HG03139 (cell line): Measurements from ENCODE around the gene ULBP3.
"Not testable (repeated sequence)": the region's sequence is repeated elsewhere in the genome, so short reads cannot be mapped to it uniquely, and the experiment has no call there.

Experiments
- ATAC-seq: cut with Tn5 transposase; IDR thresholded peaks from one replicate; pipeline ENCODE4 v1.9.1; 2021; ENCODE audit not compliant: unreplicated experiment

The ULBP3 gene

GRCh38 chr6:150043501-150044412 lies 25.2 kb downstream of the ULBP3 start:
- ATAC-seq = no peak

GRCh38 chr6:150043096-150043495 lies 25.8 kb downstream of the ULBP3 start:
- ATAC-seq = no peak

GRCh38 chr6:150038202-150039062 lies 30.5 kb downstream of the ULBP3 start:
- no peak for ATAC-seq

DNA sequence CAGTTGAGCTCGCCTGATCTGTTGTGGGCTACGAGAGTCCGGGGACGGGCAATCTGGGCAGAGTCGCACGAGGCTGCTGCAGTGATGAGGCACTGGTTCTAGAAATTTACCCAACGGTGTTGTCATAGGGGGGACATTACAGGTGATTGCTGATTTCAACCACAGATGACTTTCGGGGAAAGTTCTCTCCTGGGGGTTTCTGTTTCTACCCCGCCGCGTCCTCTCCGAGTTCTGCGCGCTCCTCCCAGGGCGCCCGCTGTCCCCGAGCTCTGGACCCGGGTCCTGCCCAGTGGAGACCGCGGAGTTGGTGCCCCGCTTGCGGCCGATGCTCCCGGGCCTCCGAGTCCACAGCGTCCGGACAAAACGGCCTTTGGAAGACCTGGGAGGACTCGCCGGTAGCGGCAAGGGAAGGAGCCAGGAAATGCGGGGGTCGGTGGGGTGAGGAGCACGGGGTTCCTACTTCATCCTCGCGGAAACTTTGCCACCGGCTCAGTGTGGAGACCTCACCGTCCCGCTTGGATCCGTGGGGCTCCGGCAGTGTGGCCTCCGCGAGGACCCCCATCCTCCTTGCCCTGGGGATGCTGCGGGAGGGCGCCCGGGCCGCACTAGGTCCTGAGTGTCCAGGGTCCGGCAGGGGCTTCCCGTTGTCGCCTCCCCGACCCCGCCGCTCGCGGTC lies 31.3 kb downstream of the ULBP3 start:
- no peak for ATAC-seq

GRCh38 chr6:150036081-150036480 lies 32.8 kb downstream of the ULBP3 start:
- no peak for ATAC-seq

DNA sequence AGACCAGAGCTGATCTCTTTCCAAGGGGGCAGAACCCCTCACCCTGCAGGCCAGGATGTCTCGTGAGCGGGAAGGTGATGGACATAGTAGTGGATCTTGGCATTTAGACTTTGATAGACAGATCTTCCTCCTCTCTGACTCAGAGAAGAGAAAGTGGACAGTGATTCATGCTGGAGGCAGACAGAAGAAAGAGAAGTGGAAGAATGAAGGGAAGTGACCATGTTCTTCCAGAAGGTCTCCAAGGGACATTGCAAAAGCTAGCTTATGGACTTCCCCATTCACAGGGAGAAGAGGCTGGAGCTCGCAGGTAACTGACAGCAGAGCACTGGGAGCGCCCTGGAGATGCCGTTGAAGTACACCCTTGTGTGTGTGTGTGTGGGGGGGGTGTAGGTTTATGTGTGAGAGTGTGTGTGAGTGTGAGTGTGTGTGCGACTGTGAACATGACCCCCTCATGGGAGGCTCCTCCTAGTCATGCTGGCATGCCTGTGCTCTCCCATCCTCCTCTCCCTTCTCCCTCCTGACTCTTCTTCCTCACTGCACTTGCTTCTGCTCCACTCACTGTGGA lies 35.6 kb downstream of the ULBP3 start:
- ATAC-seq = no peak

GRCh38 chr6:150032598-150032997 lies 36.3 kb downstream of the ULBP3 start:
- no peak for ATAC-seq

DNA sequence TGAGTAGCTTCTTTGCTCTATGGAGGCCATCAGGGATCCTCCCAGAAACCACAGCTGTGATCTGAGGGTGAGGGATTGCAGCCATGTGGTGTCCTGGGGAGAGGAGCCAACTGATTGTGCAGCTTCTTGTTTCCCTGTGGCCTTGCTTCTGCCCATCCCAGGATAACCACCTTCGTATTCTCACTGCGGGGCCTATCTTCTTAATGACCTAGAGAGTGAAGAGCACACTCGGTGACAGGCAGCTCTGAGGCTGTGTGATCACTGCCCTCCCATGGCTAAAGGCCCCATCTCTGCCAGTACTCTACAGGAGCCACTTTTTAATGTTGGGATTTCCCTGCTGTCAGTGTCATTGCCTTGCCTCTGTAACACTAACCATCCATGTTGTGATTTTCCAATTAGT lies 38.3 kb downstream of the ULBP3 start:
- no peak for ATAC-seq

DNA sequence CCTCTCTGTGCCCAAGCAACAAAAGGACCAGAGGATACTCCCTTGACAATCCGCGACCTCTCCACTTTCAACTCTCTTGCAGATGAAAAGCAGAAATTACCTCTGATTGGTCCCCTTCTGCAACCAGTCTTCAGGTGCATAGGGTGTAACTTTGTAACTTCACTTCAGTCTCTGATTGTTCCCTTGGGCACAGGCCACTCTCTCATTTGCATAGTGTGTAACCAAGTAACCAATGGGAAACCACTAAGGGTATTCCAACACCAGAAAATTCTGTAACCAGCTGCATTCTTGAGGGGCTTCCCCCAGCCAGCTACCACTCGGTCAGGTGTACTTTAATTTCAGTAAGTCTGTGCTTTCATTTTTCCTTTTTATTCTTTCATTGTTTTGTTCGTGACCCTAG lies 39.2 kb downstream of the ULBP3 start:
- no peak for ATAC-seq

- no peak for ATAC-seq
These were observed 39.6 kb downstream of the ULBP3 start for GRCh38 chr6:150029276-150029675.

GRCh38 chr6:150028799-150029198 lies 40.1 kb downstream of the ULBP3 start:
- ATAC-seq = no peak

DNA sequence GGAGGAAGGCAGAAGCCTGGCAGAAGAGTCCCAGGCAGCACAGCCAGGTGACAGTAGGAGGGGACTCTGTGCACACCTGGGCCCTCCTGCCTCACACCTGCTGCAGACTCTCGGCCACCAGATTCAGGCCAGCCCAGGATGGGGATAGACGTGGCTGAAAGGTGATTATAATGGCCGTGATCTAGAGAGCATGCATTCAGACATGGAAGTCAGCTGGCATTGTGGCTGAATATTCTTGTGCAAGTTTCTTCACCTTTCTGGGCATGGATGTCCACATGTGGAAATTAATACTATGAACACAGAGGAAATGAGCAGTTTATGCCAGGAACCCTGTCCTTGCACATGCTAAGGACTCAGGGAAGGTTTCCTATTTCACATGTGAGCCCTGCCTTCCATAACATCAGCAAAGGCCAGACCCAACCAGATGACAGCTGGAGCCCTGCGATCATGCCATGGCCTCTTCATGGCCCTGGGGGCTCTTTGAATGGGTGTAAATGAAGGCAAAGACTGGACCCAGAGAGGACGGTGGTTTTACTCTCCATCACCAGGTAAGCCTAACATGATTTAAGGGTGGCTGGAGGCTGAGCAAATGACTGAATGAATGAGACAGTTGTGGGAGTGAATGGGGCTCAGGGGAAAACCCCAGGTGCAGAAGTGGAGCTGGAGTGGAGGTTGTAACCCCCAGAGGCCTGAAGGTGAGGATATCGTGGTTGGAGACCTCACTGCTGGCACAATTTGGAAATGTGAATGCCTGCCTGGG lies 40.9 kb downstream of the ULBP3 start:
- no peak for ATAC-seq

DNA sequence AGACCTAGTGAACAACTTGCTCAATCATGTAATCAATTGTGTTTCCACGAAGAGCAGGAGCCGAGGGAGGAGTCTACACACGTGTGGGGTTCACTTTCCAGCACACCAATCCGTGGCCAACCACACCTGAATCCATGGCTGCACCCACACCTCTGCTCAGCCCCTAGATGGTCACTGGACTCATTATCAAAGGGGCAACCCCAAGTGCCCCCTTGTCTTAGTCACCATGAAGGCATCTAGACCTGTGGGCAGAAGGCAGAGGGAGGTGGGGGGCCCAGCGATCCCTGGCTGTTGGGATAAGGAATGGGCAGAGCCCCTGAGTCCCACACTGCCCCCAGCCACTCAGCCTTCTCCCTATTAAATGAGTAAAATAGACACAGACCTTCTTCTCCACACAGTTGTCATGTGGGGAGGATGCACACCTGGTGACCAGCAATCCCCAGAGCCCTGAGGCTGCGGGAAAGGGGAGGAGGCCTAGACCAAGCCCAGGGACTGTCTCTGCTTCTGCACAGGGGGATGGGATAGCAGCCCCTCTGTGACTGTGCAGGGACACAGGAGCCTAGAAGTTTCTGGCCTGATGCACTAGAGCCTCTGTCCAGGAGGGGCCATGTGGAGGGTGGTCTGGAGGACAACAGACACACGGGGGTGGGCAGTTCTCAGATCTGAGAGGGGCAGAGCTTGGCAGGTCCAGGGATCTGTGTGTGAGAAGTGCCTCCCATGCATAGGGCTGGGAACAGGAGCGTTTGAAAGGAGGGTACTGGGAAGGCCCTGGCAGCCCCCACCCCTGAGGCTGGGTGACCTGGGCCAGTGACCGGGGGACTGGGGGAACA lies 41.7 kb downstream of the ULBP3 start:
- ATAC-seq = no peak

- no peak for ATAC-seq
These were observed 43.6 kb downstream of the ULBP3 start, which contains the start of gene RAET1L for GRCh38 chr6:150025201-150025917. RAET1L (minus strand) TSS chr6:150025532; CDS start chr6:150025471, 61 bp downstream.

- no peak for ATAC-seq
These were observed 44.2 kb downstream of the ULBP3 start for GRCh38 chr6:150024646-150025155.

DNA sequence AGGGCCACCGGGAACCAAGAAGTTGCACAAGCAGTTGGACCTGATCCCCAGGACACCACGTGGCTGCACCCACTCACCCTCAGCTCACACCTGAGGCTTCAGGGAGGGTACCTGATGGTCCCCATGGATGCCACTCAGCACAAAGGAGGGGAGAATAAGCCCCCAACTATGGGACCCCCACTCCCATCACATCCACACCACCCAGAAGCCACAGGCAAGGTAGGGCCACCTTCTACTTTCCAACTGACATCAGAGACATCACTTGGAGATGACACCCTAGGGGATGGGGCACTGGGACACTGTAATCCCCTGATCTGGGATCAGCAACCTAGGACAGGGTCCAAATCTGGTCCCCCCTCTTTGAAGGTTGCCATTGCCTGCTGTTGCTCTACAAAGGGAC lies 44.9 kb downstream of the ULBP3 start:
- not testable (repeated sequence) for ATAC-seq

DNA sequence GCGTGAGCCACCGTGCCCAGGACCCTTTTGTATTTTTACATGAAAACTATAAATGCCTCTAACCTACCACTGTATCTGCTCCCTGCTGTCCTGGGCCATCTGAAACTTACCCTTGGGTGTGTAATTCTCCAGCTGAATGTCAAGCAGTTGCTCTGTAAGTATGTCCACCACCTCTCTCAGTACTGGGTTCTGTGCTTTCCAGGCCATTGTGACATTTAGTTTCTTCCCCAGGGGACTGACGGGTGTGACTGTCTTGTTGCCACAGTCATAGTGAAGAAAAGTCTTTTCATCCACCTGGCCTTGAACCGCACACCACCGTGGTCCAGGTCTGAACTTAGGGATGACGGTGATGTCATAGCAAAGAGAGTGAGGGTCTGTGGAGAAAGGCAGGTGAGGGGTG lies 47.1 kb downstream of the ULBP3 start:
- ATAC-seq = not testable (repeated sequence)

DNA sequence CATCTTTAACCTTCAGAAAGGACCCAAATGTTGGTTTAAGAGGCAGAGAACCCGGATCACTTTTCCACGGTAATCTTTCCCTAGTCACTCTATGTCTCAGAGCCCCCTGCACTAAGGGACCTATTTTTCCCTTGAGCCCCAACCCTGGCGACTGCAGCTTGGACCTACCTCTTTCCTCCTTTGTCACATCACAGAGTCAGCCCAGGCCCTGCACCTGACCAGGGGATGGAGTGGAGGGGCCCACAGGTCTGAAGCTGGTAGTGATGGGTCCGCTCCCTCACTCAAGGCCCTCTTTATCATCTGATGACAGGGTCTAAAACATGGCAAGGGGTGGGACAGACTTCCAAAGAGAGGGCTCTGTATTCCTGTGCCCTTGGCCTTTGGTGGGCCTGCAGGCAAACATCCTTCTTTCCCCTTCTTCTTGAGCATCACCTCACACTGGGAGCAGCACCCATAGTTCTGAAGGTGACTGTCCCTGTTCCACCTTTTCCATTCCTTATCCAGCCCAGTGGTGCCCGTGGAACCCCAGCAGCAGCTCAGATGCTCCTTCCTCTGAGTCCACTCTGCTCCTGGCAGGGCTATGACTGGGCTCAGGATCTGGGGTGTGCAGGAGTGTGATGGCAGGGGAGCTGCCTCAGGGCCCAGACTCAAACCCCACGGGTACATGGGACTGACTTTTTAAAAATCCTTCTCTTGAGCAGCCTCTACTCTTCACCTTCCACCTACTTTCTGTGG lies 49.9 kb downstream of the ULBP3 start:
- no peak for ATAC-seq
